ENCODE data around the gene ZBTB20.

- TF ChIP-seq, protein P1, sequence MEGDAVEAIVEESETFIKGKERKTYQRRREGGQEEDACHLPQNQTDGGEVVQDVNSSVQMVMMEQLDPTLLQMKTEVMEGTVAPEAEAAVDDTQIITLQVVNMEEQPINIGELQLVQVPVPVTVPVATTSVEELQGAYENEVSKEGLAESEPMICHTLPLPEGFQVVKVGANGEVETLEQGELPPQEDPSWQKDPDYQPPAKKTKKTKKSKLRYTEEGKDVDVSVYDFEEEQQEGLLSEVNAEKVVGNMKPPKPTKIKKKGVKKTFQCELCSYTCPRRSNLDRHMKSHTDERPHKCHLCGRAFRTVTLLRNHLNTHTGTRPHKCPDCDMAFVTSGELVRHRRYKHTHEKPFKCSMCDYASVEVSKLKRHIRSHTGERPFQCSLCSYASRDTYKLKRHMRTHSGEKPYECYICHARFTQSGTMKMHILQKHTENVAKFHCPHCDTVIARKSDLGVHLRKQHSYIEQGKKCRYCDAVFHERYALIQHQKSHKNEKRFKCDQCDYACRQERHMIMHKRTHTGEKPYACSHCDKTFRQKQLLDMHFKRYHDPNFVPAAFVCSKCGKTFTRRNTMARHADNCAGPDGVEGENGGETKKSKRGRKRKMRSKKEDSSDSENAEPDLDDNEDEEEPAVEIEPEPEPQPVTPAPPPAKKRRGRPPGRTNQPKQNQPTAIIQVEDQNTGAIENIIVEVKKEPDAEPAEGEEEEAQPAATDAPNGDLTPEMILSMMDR (IDR thresholded peaks at IDR 0.05; ENCODE audit: low read depth, low read length, poor library complexity, severe bottlenecking): no peak
- TF ChIP-seq EZH2phosphoT487 (IDR thresholded peaks at IDR 0.05; ENCODE audit: borderline replicate concordance, low read length): no peak
Measured at GRCh38 chr3:115146032-115146417, 1.1 kb downstream of the ZBTB20 start.
